Measurements from ENCODE around the gene ADAMTS4. TPM values are rescaled to one million over a fixed set of nuclear protein-coding genes. Genes with fewer than 3 reads are reported as not detected.

Gene ADAMTS4
- total and polyA plus RNA-seq, 2 of the 4 experiments (the other 2 are of a cell fraction): 0.39 to 0.72 TPM

DNA sequence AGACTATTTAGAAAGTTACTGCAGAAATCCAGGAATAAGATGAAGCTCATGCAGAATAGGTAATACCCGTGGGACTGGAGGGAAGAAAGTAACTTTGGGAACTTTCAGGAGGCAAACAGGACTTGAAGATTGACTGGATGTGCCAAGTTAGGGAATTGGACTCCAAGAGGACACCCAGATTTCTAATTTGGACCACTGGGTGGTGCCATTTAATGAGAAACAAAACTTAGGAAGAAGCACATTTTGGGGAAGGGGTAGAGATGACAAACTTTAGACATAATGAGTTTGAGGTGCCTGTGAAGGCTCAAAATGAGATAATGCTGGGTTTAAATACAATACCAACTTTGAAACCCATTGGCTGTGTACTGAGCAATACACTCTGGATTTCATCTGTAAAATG, 18.2 kb downstream of the ADAMTS4 start:
- ATAC-seq (ENCODE audit: low read depth) (no peak), DNase-seq (no peak)
- dilution Hi-C loops (cut with HindIII; ENCODE audit: low sequenced_read_pairs, unreplicated experiment) (no loop called here), in situ Hi-C loops (cut with MboI; ENCODE audit: low sequenced_read_pairs) (no loop called here), intact Hi-C loops (cut with micrococcal nuclease) (no loop called here)
- no peak overlapping the region for H3K4me2 ChIP-seq (ENCODE audit: low read depth, low read length)
- peaks cover 11% of the 10 kb centered on the region for H3K4me1 ChIP-seq (ENCODE audit: control insufficient read depth, insufficient read depth, low read length)
- H3K4ac ChIP-seq (ENCODE audit: low read depth, low read length): no peak overlapping the region
- no peak overlapping the region for H2BK20ac ChIP-seq (ENCODE audit: low read depth, low read length)
- no peak overlapping the region for H2AK9ac ChIP-seq (replicated peaks; ENCODE audit: low read depth, low read length, poor library complexity)
- H2BK5ac ChIP-seq (ENCODE audit: low read depth, low read length, poor library complexity, severe bottlenecking): no peak overlapping the region
- no peaks in the 10 kb centered on the region for H4K20me1 ChIP-seq (ENCODE audit: insufficient read depth, low read length)
- no peak overlapping the region for H3K56ac ChIP-seq (ENCODE audit: extremely low read depth, insufficient read depth, low read length)
- TF ChIP-seq BHLHE40 (IDR thresholded peaks at IDR 0.05; ENCODE audit: low read depth, low read length): no peak
- TF ChIP-seq, protein P1, sequence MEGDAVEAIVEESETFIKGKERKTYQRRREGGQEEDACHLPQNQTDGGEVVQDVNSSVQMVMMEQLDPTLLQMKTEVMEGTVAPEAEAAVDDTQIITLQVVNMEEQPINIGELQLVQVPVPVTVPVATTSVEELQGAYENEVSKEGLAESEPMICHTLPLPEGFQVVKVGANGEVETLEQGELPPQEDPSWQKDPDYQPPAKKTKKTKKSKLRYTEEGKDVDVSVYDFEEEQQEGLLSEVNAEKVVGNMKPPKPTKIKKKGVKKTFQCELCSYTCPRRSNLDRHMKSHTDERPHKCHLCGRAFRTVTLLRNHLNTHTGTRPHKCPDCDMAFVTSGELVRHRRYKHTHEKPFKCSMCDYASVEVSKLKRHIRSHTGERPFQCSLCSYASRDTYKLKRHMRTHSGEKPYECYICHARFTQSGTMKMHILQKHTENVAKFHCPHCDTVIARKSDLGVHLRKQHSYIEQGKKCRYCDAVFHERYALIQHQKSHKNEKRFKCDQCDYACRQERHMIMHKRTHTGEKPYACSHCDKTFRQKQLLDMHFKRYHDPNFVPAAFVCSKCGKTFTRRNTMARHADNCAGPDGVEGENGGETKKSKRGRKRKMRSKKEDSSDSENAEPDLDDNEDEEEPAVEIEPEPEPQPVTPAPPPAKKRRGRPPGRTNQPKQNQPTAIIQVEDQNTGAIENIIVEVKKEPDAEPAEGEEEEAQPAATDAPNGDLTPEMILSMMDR (conservative IDR thresholded peaks at IDR 0.05; ENCODE audit: low read depth, low read length): peak; percentile 26
- peak; percentile 14; the same call in 1 of the 2 replicates for TF ChIP-seq RAD21 (IDR thresholded peaks at IDR 0.05; ENCODE audit: low read length)
- no peaks in the 10 kb centered on the region for H3K9me3 ChIP-seq (ENCODE audit: control insufficient read depth, insufficient read depth, low read length)
- ChIA-PET POLR2A (ENCODE audit: unreplicated experiment) (no interaction called here), CTCF (interaction anchor here (0.6 to 0.7 kb wide), 3 partner anchors 10 to 1905 kb away, joined by 3 read pairs; no protein-coding TSS in a partner anchor)
- H2BK120ac ChIP-seq (ENCODE audit: low read depth, low read length): no peak overlapping the region
- H3K9me1 ChIP-seq (ENCODE audit: insufficient read depth, low read length): peaks cover 10% of the 10 kb centered on the region; the same call in 1 of the 2 replicates
- H3K27me3 ChIP-seq (ENCODE audit: control insufficient read depth, insufficient read depth, low read length): no peaks in the 10 kb centered on the region
- BruUV-seq (replicated peaks): no TSS peak
- H3K27ac ChIP-seq (ENCODE audit: insufficient read depth, low read length): no peak overlapping the region
- H3K18ac ChIP-seq (ENCODE audit: low read depth, low read length): no peak overlapping the region
- no peak overlapping the region for H3K9ac ChIP-seq (ENCODE audit: low read depth, low read length)
- H4K91ac ChIP-seq (ENCODE audit: insufficient read depth, low read depth, low read length): no peak overlapping the region
- no peak overlapping the region for H3K4me3 ChIP-seq (ENCODE audit: insufficient read depth, low read depth, low read length)
- peaks cover 11 to 19% of the 10 kb centered on the region in 2 experiments for H3K79me1 ChIP-seq (ENCODE audit: low read depth in 1 of 2, low read length in 2 of 2)
- no peak overlapping the region for H4K5ac ChIP-seq (ENCODE audit: low read depth, low read length)
- no peak overlapping the region for H2BK15ac ChIP-seq (ENCODE audit: low read depth, low read length)
- no peak overlapping the region for H3K23ac ChIP-seq (ENCODE audit: low read depth, low read length)
- H2AK5ac ChIP-seq (ENCODE audit: low read depth, low read length): no peak overlapping the region
- no peak overlapping the region for H4K8ac ChIP-seq (ENCODE audit: low read depth in 2 of 2, low read length in 2 of 2)
- H3K14ac ChIP-seq (replicated peaks; ENCODE audit: low read depth, low read length): no peak overlapping the region
- no peak overlapping the region for H2AFZ ChIP-seq (replicated peaks; ENCODE audit: low read length, poor library complexity)
- H3K36me3 ChIP-seq (ENCODE audit: control insufficient read depth, insufficient read depth, low read length): peaks cover under 1% of the 10 kb centered on the region; the same call in 1 of the 2 replicates
- 70% methylated on average over 1 of the region's 1 CpG; no CpG with 5 or more reads in 1 of the 2 experiments for WGBS, 2 experiments (ENCODE audit: extremely low coverage in 2 of 2, insufficient read length in 1 of 2)

Data from IMR-90 (cell line).